HK-2 (cell line): ENCODE measurements around the gene CRTC3.
"Not testable (repeated sequence)": the region's sequence is repeated elsewhere in the genome, so short reads cannot be mapped to it uniquely, and the experiment has no call there.

Experiments used
- DNase-seq: peaks from one replicate; pipeline ENCODE4 v3.0.0-alpha.2; 2018; ENCODE audit not compliant: unreplicated experiment

Gene CRTC3

DNA sequence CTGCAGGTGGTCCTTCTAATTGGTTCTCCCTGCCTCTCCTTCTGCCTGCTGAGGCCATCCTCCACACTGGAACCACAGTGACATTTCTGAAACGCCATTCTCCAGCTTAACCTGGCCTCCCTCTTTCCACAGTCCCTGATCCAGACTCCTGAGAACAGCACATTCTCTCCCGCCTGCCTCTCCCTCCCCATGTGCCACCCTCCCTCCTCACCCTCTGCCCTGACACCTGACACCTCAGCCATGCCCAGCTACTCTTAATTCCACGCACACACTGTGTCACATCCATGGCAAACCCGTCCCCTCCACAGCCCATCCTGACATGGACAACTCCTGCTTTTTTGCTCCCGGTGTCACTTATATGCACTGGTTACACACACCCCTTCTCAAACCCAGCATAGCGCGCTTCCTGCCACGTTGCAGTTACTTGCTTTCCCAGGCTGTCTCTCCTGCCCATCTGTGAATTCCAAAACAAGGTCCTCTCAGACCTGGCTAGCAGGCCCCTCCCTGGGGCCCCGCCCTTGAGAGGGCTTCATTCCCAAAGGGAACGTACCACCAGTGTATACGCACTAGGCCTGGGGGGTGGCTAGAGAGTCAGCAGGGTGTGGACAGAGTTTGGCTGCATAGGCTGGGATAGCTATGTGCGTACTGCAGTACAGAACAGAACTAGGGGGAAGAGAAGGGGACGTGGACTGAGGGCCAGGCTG, 94.7 kb downstream of the CRTC3 start:
- no peak for DNase-seq

DNA sequence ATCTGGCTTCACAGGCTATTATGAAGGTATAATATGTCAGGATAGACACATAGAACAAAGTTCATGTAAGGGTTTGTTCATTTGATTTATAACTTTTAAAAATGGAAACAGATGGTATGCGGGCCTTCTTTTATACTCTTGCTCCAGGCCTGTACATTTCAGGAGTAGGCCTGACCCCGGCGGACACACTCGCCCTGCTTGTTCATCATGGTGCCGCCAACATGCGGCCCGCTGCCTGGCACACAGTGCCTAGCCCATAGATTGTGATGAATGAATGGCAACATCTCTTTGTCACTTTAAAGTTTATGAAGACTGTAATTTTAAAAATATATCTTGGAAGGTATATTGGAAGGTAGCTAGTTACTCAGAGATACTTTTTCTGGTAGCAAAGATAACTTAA, 95.3 kb downstream of the CRTC3 start:
- no peak for DNase-seq

DNA sequence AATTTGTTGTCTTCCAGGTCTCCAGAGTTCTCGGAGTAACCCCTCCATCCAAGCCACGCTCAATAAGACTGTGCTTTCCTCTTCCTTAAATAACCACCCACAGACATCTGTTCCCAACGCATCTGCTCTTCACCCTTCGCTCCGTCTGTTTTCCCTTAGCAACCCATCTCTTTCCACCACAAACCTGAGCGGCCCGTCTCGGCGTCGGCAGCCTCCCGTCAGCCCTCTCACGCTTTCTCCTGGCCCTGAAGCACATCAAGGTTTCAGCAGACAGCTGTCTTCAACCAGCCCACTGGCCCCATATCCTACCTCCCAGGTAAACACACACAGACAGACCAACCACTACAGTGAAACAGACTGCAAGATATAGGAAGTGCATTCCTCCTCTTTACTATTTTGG, 99.5 kb downstream of the CRTC3 start:
- DNase-seq, result no peak

DNA sequence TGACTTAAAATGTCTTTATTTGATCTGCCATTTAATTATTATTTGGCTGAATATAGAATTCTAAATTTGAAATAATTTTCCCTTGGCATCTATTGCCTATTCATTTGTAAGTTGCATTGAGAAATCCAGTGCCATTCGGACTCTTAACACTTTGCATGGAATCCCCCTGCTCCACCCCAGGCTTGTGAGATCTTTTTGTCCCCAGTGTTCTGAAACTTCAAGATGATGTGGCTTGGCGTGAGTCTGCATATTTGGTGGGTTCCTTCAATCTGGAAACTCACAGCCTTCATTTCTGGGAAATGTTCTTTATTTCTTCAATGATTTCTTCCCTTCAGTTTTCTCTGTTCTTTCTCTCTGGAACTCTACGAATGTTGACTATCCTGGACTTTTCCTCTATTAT, 103.6 kb downstream of the CRTC3 start:
- no peak for DNase-seq

DNA sequence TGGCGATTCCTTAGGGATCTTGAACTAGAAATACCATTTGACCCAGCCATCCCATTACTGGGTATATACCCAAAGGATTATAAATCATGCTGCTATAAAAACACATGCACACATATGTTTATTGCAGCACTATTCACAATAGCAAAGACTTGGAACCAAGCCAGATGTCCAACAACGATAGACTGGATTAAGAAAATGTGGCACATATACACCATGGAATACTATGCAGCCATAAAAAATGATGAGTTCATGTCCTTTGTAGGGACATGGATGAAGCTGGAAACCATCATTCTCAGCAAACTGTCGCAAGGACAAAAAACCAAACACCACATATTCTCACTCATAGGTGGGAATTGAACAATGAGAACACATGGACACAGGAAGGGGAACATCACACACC, 107.3 kb downstream of the CRTC3 start:
- not testable (repeated sequence) for DNase-seq

DNA sequence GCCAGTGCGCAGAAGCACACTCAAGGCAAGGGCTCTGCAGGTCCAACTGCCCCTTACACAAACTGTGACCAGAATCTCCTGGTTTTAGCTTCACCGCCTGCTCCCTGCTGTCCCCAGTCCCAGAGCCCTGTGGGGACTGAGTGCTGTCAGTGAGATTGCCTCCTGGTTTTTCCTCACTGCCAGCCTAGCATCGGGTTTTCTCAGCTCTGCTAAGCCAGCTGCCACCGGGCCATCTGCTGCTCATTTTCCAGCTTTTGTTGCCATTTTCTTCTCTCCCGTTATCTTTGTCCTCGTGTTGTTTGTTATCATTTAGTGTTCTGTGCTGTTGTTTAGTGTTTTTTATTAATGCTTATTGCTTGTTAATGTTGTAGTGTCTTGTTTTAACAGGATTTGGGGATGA, 108.0 kb downstream of the CRTC3 start:
- no peak for DNase-seq

DNA sequence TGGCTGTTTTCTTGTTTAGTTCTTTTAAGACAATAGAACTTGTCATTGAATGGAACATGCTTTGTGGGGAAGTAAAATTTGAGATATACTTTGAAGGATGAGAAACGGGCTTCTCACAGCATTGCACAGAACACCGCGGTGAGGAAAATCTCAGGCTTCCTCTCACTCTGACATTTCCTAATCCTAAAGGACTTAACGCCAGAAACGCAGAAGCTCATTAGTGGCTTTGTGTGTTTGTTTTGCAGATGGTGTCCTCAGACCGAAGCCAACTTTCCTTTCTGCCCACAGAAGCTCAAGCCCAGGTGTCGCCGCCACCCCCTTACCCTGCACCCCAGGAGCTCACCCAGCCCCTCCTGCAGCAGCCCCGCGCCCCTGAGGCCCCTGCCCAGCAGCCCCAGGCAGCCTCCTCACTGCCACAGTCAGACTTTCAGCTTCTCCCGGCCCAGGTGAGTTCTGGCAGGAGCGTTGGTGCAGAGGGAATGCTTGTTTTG, 108.5 kb downstream of the CRTC3 start:
- DNase-seq, result no peak

DNA sequence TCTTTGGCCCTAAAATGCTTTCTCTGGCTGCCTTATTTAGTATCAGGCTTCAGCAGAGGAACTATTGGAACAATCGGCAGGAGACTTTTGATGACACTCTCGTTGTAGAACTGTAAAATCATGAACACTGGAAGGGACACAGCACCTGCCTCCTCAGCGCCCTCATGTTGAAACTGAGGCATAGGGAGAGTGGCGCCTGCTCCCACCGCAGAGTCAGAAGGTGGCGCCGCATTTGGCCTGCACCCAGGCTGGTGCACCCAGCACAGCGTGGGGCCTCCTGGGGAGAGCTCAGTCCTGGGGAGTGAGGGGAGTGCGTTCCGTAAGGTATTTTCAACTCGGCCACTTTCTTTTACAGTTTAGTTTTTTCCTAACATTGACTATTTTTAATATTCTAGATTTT, 109.2 kb downstream of the CRTC3 start:
- no peak for DNase-seq

DNA sequence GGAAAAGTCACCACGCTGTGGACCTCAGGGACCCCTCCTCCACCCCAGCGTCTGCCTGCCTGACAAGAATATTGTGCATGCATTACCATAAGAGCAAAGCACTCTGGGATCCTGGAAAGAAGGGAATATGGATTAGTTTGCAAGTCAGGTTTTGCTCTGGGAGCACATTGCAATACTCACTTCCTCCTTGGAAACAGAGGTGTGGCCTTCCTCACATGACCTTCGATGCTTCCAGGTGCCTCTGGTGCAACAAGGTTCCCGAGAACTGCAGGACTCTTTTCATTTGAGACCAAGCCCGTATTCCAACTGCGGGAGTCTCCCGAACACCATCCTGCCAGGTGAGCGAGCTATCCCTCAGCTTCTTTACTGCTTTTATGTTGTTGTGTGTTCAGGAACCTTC, 111.1 kb downstream of the CRTC3 start:
- DNase-seq, result no peak

DNA sequence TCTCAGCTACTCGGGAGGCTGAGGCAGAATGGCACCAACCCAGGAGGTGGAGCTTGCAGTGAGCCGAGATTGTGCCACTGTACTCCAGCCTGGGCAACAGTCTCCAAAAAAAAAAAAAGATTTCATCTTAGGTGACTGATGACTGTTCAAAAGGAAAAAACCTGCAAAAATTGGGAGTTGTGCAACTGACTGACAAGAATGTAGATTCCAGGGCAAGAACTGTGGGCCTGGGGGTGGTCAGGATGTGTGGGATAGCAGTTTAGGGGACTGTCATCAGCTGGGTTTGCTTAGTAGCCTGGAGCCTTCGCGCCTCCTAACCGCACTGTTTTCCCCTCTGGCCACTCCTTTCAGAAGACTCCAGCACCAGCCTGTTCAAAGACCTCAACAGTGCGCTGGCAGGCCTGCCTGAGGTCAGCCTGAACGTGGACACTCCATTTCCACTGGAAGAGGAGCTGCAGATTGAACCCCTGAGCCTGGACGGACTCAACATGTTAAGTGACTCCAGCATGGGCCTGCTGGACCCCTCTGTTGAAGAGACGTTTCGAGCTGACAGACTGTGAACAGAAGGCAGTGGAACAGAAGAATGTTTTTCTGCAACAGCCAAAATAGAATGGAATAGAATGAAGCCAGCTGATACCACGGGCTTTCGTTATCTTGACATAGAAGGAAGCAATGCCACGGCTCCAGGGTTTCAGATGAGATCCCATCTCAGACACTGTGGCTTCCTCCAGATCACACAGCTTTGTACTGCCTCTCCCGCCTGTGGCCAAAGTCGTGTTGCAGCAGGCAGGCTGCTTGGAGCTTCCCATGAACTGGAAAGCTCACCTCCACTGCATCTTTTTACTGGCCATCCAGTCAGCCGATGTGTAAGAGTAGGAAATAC, 112.1 kb downstream of the CRTC3 start:
- no peak for DNase-seq

DNA sequence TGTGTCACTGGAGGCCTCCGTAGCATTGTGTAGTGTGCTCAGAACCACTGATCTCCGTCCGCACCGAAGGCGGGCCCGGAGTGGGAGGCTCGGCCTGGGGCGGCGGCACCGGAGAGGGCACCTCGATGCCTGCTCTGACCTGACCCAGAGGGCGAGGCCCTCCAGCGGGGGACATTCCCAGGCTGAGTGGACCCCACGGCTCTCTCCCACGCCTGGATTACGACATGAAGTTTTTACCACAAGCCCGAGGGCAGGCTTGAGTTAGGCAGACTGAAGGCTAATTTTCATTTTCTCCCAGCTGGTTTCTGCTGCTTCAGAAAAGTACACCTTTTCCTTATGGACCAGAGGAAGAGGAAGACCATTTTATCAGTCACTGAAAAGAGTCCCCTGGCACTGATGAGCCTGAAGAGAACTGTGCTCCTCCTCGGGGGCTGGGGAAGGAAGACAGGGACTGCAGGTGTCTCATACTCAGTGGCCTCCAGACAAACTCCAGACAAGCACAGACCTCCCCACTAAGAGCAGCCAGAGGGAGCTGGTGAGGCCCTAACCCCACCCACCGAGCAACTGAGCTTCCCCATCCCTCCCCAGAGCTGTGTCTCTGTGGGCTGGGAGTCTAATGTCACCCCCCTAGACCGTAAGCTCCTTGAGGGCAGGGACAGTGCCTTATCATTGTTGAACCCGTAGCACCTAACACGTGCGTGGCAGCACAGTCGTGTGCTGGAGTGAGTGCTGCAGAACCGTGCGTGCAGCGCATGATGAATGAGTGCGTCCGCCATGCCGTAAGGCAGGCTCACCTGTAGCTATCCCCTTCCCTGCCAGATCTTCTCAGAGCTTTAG, 113.0 kb downstream of the CRTC3 start:
- DNase-seq, result no peak

DNA sequence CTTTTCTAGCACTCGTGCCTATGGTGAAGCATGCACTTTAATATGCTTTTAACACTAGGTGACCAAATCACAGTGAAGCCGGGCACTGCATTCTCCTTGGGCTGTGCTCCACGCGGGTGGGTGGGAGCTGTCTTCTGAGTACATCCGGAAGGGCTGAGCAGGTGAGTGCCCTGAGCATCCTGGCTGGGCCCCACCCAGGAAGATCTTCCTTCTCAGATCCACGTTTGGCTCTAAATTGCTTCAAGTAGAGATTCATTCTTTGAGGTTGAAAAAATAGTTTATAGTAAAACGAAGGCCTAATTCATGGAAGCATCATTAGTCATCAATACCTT, 113.5 kb downstream of the CRTC3 start:
- DNase-seq, result no peak

DNA sequence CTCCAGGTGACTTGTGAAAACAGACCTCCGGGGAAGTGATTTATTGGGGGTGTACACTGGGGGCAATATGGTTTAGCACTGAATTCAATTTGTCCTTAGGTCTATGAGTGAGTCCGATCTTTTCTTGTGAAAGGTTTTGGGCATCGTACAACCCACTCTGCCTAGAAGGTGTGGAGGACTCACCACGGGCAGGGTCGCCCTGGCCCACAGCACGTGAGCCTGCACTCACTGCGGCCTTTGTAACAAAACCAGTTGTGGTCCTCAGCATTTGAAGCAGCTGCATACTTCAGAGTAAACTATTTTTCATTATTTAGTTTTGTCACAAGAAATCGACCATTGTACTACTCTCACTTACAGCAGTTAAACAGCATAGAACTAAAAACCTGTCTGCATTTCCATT, 114.8 kb downstream of the CRTC3 start:
- DNase-seq, result no peak

DNA sequence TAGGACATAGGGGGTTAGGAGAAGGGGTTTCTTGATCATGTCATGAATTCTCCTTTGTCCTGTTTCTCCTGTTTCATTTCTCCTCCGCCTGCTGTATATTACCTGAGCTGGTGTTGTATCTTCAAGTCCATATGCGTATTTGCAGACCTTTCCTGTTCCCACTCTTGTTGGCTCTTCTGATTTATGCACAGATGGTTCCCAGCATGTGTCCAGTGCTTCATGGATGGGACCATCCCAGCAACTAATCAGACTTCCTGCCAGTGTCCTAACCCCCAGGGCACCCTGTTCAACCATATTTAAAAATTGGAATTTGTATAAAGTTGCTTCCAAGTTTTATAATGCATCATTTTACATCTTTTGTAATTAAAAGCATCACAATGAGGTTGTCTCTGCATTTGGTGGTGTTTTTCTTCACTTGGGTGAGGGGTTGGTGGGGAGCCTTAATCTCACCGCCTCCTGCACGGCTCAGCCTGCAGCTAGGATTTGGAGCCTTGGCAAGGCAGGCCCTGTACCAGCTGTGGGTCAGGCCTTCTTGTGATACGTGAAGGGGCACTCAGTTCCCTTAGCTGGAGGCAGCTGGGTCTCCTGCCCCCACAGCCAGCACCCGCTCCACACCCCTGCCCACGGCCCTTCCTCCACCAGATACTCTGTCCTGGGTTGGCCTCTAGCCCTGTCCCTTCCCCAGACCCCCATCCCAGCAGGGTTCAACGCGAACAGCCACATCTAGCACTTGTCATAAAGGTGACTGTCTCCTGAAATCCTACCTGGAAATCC, 115.4 kb downstream of the CRTC3 start:
- no peak for DNase-seq

DNA sequence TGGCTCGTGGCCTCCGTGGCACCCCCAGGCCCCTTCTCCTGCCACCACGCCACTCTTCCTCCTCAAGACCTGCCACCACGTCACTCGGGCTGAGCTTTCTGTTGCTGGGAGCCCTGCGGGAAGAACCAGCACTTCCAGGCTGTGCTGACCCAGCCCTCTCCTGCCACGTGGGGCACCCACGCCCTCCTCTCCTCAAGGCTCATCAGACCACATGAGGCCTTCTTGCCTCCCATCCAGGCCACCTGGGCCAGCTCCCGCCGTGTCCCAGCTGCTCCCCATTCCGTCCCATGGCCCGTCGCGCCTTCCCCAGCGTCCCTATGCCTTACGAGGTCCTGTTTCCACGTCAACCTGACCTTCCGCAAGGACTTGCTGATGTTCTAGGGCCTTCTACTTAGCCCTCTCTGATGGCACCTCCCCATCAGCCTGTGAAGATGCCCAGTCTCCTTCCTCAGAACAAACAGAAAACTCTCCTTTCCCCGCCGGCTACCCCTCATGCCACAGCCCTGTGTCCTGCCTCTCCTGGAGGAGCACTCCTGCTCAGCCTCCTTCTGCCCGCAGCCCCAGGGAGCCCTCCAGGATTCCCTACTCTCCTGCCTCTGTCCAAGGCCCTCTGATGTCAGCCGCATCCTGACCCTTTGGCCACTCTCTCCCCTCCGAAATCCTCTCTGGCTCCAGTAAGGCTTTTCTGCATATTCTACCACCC, 116.3 kb downstream of the CRTC3 start:
- DNase-seq, result no peak

DNA sequence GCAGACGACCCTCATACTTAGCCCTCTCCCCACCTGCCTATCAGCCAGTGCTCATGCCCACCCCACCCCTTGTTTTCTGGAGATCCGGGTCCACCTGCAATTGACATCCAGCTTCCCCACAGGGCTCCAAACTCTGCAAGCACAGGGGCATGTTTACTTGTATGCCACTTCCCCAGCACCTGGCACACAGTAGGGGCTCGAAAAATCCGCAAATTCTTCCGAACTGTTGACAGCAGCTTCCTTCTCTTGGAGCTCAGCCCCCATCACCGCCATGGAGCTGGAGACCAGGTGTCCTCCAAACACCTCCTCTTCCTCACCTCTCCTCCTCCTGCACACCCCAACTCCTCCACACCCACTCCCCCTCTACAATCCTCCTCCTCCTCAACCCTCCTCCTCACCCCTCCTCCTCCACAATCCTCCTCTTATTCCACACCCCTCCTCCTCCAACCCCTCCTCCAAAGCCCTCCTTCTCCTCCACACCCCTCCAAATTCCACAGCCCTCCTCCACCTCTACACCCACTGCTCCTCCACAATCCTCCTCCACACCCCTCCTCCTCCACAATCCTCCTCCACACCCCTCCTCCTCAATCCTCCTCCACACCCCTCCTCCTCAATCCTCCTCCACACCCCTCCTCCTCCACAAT, 117.1 kb downstream of the CRTC3 start:
- DNase-seq, result no peak

DNA sequence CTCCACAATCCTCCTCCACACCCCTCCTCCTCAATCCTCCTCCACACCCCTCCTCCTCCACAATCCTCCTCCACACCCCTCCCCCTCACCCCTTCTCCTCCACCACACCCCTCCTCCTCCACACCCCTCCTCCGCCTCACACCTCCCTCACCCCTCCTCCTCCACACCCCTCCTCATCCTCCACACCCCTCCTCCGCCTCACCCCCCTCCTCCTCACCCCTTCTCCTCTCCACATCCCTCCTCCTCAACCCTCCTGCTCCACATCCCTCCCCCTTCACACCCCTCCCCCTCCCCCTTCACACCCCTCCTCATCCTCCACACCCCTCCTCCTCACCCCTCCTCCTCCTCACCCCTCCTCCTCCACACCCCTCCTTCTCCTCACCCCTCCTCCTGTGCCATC, 117.6 kb downstream of the CRTC3 start:
- DNase-seq, result no peak

DNA sequence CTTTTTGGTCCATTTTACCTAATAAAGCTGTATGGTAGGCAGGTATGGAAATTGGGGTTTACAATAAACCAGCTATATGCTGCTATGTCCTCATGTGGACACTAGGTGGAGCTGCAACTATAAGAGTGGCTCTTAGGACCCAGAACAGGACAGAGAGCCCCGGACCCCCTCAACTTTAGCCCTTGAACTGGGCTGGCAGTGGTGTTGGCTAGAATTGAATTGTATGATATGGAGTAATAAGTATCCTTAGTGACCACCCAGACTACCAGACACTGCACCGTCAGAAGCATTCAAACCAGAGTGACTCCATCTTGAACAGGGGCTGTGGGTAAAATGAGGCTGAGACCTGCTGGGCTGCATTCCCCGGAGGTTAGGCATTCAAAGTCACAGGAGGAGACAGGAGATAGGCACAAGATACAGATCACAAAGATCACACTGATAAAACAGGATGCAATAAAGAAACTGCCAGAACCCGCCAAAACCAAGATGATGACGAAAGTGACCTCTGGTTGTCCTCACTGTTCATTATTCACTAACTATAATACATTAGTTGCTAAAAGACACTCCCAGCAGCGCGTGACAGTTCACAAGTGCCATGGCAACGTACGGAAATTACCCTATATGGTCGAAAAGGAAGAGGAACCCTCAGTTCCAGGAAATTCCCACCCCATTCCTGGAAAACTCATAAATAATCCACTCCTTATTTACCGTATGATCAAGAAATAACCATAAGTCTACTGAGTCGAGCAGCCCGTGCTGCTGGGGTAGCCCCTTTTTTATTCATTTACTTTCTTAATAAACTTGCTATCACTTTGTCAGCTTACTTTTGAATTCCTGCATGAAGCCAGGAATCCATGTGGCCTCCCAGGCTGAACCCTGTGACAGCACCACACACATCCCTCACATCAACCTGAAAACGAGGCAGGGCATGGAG, 118.7 kb downstream of the CRTC3 start:
- peak; percentile 20 for DNase-seq
